GM12892 (cell line): ENCODE measurements around the gene POU2F2.

Source experiments
- POLR2A ChIP-seq: IDR thresholded peaks from 2 replicates; pipeline ENCODE4 v1.6.1; 2011; ENCODE audit warnings: low read depth, low read length, control low read depth
- POLR2AphosphoS5 ChIP-seq: IDR thresholded peaks from 2 replicates; pipeline ENCODE4 v1.6.1; 2011; ENCODE audit warnings: low read depth, low read length, control low read depth
- TAF1 ChIP-seq: IDR thresholded peaks from 2 replicates; pipeline ENCODE4 v1.6.1; 2011; ENCODE audit warnings: low read depth, mild to moderate bottlenecking, control low read depth, low read length, borderline replicate concordance

GRCh38 chr19:42068756-42069571 is 63.3 kb downstream of the POU2F2 start:
- TF ChIP-seq TAF1, result no peak
- no peak for TF ChIP-seq POLR2A
- no peak for TF ChIP-seq POLR2AphosphoS5
